ENCODE results near the gene TIGAR.

TIGAR gene

DNA sequence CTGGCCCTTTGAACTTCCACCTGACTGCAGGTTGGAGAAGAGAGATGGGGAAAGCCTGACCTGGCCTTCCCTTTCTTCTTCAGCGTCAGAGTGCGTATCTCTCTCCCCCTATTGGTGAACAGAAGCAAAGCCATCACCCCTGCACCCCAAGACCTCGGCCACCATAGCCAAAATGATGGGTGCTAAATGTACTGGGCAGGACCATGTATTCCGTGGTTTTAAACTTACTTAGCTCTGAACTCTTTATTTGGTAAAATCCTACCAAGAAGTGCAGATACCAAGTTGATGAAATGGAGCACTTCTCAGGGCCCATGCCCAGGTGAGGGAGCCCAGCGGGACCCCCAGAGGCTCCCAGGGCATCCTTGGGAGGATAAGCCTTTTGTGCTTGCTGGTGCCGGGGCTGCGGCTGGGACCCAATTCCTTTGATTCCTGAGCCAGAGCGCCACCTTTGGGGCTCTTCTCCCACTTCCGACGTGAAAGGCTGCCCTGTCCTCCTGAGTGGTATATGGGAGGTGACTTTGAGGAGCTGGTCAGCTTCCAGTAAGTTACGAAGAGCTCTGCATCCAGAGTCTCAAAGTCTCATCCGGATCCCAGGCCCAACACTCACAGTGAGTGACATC, 38.0 kb upstream of the TIGAR start:
- Histone ChIP-seq H3K27ac (ENCODE audit: low read length) (peak overlapping the region; percentile 14; the same call in 1 of the 2 replicates), H3K36me3 (replicated peaks; ENCODE audit: low read depth, low read length) (peaks cover 95% of the 10 kb centered on the region), H3K27me3 (ENCODE audit: low read depth, low read length) (no peaks in the 10 kb centered on the region), H3K4me3 (ENCODE audit: low read length) (no peak overlapping the region), H3K4me1 (ENCODE audit: low read length) (peaks cover 99% of the 10 kb centered on the region), H4K20me1 (ENCODE audit: insufficient read depth, low read length) (peaks cover 100% of the 10 kb centered on the region), H3K9ac (ENCODE audit: low read length) (no peak overlapping the region), H2AFZ (ENCODE audit: low read depth, low read length) (no peak overlapping the region), H3K4me2 (ENCODE audit: low read length) (peak overlapping the region; percentile 3; the same call in 1 of the 2 replicates), H3K9me3 (ENCODE audit: insufficient read depth, low read length) (no peaks in the 10 kb centered on the region), H3K79me2 (ENCODE audit: low read length) (peaks cover 100% of the 10 kb centered on the region)
- TF ChIP-seq EZH2phosphoT487 (IDR thresholded peaks at IDR 0.05; ENCODE audit: low read depth) = no peak
- TF ChIP-seq, protein P1, sequence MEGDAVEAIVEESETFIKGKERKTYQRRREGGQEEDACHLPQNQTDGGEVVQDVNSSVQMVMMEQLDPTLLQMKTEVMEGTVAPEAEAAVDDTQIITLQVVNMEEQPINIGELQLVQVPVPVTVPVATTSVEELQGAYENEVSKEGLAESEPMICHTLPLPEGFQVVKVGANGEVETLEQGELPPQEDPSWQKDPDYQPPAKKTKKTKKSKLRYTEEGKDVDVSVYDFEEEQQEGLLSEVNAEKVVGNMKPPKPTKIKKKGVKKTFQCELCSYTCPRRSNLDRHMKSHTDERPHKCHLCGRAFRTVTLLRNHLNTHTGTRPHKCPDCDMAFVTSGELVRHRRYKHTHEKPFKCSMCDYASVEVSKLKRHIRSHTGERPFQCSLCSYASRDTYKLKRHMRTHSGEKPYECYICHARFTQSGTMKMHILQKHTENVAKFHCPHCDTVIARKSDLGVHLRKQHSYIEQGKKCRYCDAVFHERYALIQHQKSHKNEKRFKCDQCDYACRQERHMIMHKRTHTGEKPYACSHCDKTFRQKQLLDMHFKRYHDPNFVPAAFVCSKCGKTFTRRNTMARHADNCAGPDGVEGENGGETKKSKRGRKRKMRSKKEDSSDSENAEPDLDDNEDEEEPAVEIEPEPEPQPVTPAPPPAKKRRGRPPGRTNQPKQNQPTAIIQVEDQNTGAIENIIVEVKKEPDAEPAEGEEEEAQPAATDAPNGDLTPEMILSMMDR (IDR thresholded peaks at IDR 0.05; ENCODE audit: low read depth, low read length) = no peak; the same call in none of the 2 replicates

DNA sequence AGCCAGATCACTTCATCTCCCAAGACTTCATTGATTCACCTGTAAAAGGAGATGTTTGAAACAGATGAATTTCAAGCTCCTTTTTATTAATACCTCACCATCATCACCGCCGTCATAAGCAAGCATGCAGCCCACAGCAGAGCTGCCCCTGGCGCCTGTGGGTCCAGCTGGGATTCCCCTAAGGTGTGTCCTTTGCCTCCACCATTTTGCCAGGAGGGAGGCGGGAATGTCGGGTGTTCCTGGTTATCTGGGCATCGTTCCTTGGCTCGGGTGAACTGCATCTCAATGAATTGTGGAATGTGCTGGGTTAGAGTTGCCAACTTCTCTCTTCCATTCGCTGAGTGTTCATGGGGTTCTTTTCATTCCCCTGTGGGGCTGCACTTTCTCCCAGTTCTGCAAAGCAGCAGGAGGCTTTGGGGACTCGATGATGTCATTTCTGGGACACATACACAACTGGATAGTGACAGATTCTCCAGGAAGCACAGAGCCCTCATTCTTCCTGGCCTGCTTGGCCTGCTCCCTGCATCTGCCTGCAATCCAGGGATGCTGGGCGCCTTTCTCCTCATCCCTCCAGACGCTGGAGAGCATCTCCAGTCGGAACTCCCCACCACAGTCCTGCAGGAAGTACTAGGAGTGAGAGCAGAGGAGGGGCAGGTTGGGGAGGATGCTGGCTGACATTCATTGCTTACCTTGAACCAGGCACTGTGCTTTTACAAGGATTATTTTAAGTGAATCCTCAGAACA, 37.3 kb upstream of the TIGAR start:
- Histone ChIP-seq H3K9ac (ENCODE audit: low read length) (no peak overlapping the region), H3K79me2 (ENCODE audit: low read length) (peaks cover 100% of the 10 kb centered on the region), H3K36me3 (replicated peaks; ENCODE audit: low read depth, low read length) (peaks cover 95% of the 10 kb centered on the region), H3K27ac (ENCODE audit: low read length) (no peak overlapping the region; the same call in none of the 2 replicates), H3K9me3 (ENCODE audit: insufficient read depth, low read length) (no peaks in the 10 kb centered on the region), H3K4me3 (ENCODE audit: low read length) (no peak overlapping the region), H3K27me3 (ENCODE audit: low read depth, low read length) (no peaks in the 10 kb centered on the region), H2AFZ (ENCODE audit: low read depth, low read length) (no peak overlapping the region), H3K4me1 (ENCODE audit: low read length) (peaks cover 98% of the 10 kb centered on the region), H3K4me2 (ENCODE audit: low read length) (peak overlapping the region; percentile 25), H4K20me1 (ENCODE audit: insufficient read depth, low read length) (peaks cover 100% of the 10 kb centered on the region)
- TF ChIP-seq EZH2phosphoT487 (IDR thresholded peaks at IDR 0.05; ENCODE audit: low read depth) = no peak
- TF ChIP-seq, protein P1 (IDR thresholded peaks at IDR 0.05; ENCODE audit: low read depth, low read length) = no peak

DNA sequence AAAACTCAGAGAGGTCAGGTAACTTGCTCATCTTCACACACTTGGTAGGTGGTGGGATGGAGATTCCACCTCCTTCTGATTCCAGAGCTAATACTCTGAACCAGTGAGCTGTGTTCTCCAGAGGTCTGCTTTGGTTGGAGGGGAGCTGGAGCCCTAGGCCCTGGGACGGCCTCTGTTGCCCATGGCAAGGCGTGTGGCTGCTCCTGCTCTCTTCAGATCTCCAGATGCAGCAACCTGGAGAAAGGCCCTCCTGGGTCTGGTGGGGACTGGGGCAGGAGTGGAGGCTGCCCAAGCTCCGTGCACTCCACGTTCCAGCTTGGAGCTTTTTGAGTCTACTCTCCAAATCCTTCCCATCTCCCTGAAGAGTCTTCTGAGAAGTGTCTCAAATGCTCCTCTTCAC, 36.7 kb upstream of the TIGAR start:
- no peaks in the 10 kb centered on the region for H3K9me3 ChIP-seq (ENCODE audit: insufficient read depth, low read length)
- H3K4me1 ChIP-seq (ENCODE audit: low read length) = peaks cover 94% of the 10 kb centered on the region
- H3K36me3 ChIP-seq (replicated peaks; ENCODE audit: low read depth, low read length) = peaks cover 95% of the 10 kb centered on the region
- H3K9ac ChIP-seq (ENCODE audit: low read length) = no peak overlapping the region
- no peak overlapping the region for H3K27ac ChIP-seq (ENCODE audit: low read length)
- H2AFZ ChIP-seq (ENCODE audit: low read depth, low read length) = no peak overlapping the region
- no peaks in the 10 kb centered on the region for H3K27me3 ChIP-seq (ENCODE audit: low read depth, low read length)
- no peak overlapping the region for H3K4me3 ChIP-seq (ENCODE audit: low read length)
- peaks cover 100% of the 10 kb centered on the region for H4K20me1 ChIP-seq (ENCODE audit: insufficient read depth, low read length)
- no peak for TF ChIP-seq EZH2phosphoT487 (IDR thresholded peaks at IDR 0.05; ENCODE audit: low read depth)
- TF ChIP-seq, protein P1 (IDR thresholded peaks at IDR 0.05; ENCODE audit: low read depth, low read length) = no peak
- peak overlapping the region; percentile 25 for H3K4me2 ChIP-seq (ENCODE audit: low read length)
- peaks cover 100% of the 10 kb centered on the region for H3K79me2 ChIP-seq (ENCODE audit: low read length)

DNA sequence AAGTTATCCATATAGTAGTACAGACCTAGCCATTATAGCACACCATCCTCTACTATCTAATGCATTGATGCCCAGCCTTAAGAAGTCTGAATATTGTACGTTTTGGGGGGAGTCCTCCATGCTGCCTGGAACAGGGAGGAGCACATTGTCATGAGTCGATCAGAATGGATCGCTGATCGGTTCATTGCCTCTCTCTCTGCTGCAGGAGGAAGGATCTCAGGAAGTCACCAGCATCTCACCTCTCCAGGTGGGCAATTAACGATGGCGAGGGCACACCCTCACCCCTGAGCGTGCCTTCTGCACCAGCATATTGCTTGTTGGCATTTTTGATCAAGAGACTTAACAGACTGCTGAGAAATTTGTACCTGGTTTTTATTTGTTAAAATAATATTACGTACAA, 35.9 kb upstream of the TIGAR start:
- Histone ChIP-seq H3K9ac (ENCODE audit: low read length) (no peak overlapping the region), H3K79me2 (ENCODE audit: low read length) (peaks cover 100% of the 10 kb centered on the region), H3K9me3 (ENCODE audit: insufficient read depth, low read length) (no peaks in the 10 kb centered on the region), H3K4me2 (ENCODE audit: low read length) (peak overlapping the region; percentile 48), H3K4me1 (ENCODE audit: low read length) (peaks cover 90% of the 10 kb centered on the region), H3K27ac (ENCODE audit: low read length) (no peak overlapping the region), H3K36me3 (replicated peaks; ENCODE audit: low read depth, low read length) (peaks cover 95% of the 10 kb centered on the region), H3K4me3 (ENCODE audit: low read length) (no peak overlapping the region), H3K27me3 (ENCODE audit: low read depth, low read length) (no peaks in the 10 kb centered on the region), H2AFZ (ENCODE audit: low read depth, low read length) (no peak overlapping the region), H4K20me1 (ENCODE audit: insufficient read depth, low read length) (peaks cover 100% of the 10 kb centered on the region)
- TF ChIP-seq, protein P1 (IDR thresholded peaks at IDR 0.05; ENCODE audit: low read depth, low read length) = no peak
- TF ChIP-seq EZH2phosphoT487 (IDR thresholded peaks at IDR 0.05; ENCODE audit: low read depth) = no peak

Measured in OCI-LY3 (cell line).